Heart right ventricle (tissue), 16 donors: ENCODE results near the gene PSKH1. TPM values are rescaled to one million over a fixed set of nuclear protein-coding genes. Genes with fewer than 3 reads are reported as not detected.
A peak's percentile ranks its signal among the peaks of the same experiment; 100 is the strongest.
"Not testable (repeated sequence)": the region's sequence is repeated elsewhere in the genome, so short reads cannot be mapped to it uniquely, and the experiment has no call there.

Source experiments
- ATAC-seq, 8 donors: fragments of 200-7000 bp; cut with Tn5 transposase; one replicate each; pipeline ENCODE4 v1.9.1; 2020; ENCODE audit warnings: mild to moderate bottlenecking in 8 of 8, moderate library complexity in 8 of 8, moderate number of reproducible peaks in 1 of 8
- DNase-seq, 2 donors: peaks; one replicate each; pipeline ENCODE4 v3.0.0-alpha.2; 2020
- H3K27ac ChIP-seq, 10 donors: fragments of 200-600 bp; sonication (generic) in 2 of 10; one replicate each; pipeline versions ENCODE4 v1.5.0 to v1.8.0; 2020 to 2022; ENCODE audit warnings: mild to moderate bottlenecking in 3 of 10
- H3K27me3 ChIP-seq, 7 donors: fragments of 200-600 bp; one replicate each; pipeline ENCODE4 v1.8.0; 2021 to 2022; ENCODE audit warnings: mild to moderate bottlenecking in 2 of 7
- H3K36me3 ChIP-seq, 9 donors: fragments of 200-600 bp; sonication (generic) in 1 of 9; one replicate each; pipeline versions ENCODE4 v1.5.0 to v1.8.0; 2020 to 2022; ENCODE audit warnings: mild to moderate bottlenecking in 2 of 9
- H3K4me1 ChIP-seq, 9 donors: fragments of 200-600 bp; sonication (generic) in 1 of 9; one replicate each; pipeline versions ENCODE4 v1.5.0 to v1.8.0; 2020 to 2022; ENCODE audit warnings: mild to moderate bottlenecking in 4 of 9
- H3K4me3 ChIP-seq, 10 donors: fragments of 200-600 bp; sonication (generic) in 2 of 10; one replicate each; pipeline versions ENCODE4 v1.5.0 to v1.8.0; 2020 to 2022; ENCODE audit warnings: mild to moderate bottlenecking in 7 of 10, moderate library complexity in 2 of 10
- H3K9me3 ChIP-seq, 11 donors: fragments of 200-600 bp in 10 of 11; sonication (generic) in 2 of 11; one replicate each; pipeline versions ENCODE4 v1.5.0 to v1.8.0; 2013 to 2022; ENCODE audit warnings: mild to moderate bottlenecking in 2 of 11, control low read depth in 1 of 11, moderate library complexity in 1 of 11
- WGBS, 2 donors: extraction: QIAGEN DNeasy Blood & Tissue Kit; methylation state at CpG; one replicate each; pipeline ENCODE4 v1.1.7; 2013; ENCODE audit warnings: inconsistent platforms in 1 of 2; 5-methylcytosine and 5-hydroxymethylcytosine counted together
- intact Hi-C, 10 donors: fragments of 100-400 bp; cut with DNase I; formaldehyde crosslinking; loops; one replicate each; pipeline versions ENCODE4 v1.11.1 to v1.14.2; 2022
- polyA plus RNA-seq, 2 donors: library from polyadenylated mRNA; stranded (reverse); fragments of 200-250 nt; gene quantifications; one replicate each; pipeline ENCODE4 v1.2.3, GENCODE V29; 2013
- total RNA-seq, 10 donors: library from RNA; stranded (reverse); fragmentation: NEBNext Ultra II Directional in 3 of 10; extraction: Animal tissue kit (Norgen Biotek cat#: 25700) in 3 of 10; gene quantifications; one replicate each; pipeline versions ENCODE4 v1.2.1 to v1.2.4, GENCODE V29; 2021 to 2023
- TF ChIP-seq, protein P1 (sequence below), 9 donors: fragments of 200-600 bp; sonication (generic) in 2 of 9; IDR thresholded peaks; one replicate each; pipeline versions ENCODE4 v1.5.0 to v1.8.0; 2021 to 2022; ENCODE audit warnings: antibody characterized with exemption in 9 of 9, mild to moderate bottlenecking in 5 of 9, moderate library complexity in 1 of 9
- donor health status: Arrhythmogenic right ventricular cardiomyopathy.
- donor health status: ischemic (EF 13 %, LVEDD 7.1; RV severe dilation, severe dysfunction).
- donor health status: healthy with polysubstance abuse.
- donor health status: DM: no; HTN: yes; CAD: no.
- donor health status: DM: no; HTN: no; CAD: no.
- donor health status: ischemic (EF 25% LVEDD 6.9; RV normal size, moderate dysfunction).
- donor health status: ischemic (EF 25% LVEDD 5.7; RV mildly dilated, moderate dysfunction).
- donor health status: healthy.
- donor health status: DM: yes; HTN: yes; CAD: no.
- donor health status: Ischemic cardiomyopathy.
- donor health status: ischemic (EF 35%, LVEDD 5.7; RV mildly dilated, moderate dysfunction).
- donor health status: nonischemic (EF 11% LVEDD 7.7; RV severe dilation, severe dysfunction).
- donor health status: DM: yes; HTN: yes; CAD: no.
- donor health status: PGD.
- donor health status: ischemic (EF 29% LVEDD 5.4; RV normal size, mild dysfunction).
- donor health status: nonischemic (EF 23%, LVEDD 6.1; RV moderate dilation, normal function).

The PSKH1 gene
- total and polyA plus RNA-seq, 12 donors: 15.7 to 24.5 (median 20.5) TPM

DNA sequence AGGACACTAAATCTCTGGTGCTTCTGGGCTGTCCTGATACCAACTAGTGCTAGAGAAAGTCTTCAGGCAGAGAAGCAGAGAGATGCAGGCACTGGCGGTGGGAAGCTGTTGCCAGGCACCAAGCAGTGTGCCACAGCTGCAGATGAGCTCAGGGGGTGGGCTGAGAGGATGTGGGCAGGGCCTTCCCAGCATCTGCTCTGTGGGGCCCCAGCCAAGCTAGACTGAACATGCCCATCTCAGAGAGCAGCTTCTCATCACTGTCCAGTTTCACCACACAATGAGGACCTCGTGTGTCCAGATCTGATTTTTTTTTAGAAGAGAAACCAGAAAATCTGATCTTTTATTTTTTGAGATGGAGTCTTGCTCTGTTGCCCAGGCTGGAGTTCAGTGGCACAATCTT is 17.1 kb downstream of the PSKH1 start:
- no peak overlapping the region for H3K27ac ChIP-seq
- H3K4me1 ChIP-seq: peaks cover 0 to 16% (median 6%) of the 10 kb centered on the region in 9 donors
- intact Hi-C loops: no loop called here
- DNase-seq (no peak), ATAC-seq (no peak)
- 63 to 73% methylated on average over 2 of the region's 2 CpGs for WGBS, 2 donors
- H3K4me3 ChIP-seq: no peak overlapping the region
- TF ChIP-seq, protein P1, sequence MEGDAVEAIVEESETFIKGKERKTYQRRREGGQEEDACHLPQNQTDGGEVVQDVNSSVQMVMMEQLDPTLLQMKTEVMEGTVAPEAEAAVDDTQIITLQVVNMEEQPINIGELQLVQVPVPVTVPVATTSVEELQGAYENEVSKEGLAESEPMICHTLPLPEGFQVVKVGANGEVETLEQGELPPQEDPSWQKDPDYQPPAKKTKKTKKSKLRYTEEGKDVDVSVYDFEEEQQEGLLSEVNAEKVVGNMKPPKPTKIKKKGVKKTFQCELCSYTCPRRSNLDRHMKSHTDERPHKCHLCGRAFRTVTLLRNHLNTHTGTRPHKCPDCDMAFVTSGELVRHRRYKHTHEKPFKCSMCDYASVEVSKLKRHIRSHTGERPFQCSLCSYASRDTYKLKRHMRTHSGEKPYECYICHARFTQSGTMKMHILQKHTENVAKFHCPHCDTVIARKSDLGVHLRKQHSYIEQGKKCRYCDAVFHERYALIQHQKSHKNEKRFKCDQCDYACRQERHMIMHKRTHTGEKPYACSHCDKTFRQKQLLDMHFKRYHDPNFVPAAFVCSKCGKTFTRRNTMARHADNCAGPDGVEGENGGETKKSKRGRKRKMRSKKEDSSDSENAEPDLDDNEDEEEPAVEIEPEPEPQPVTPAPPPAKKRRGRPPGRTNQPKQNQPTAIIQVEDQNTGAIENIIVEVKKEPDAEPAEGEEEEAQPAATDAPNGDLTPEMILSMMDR (IDR thresholded peaks at IDR 0.05): no peak
- H3K9me3 ChIP-seq: no peaks in the 10 kb centered on the region
- H3K36me3 ChIP-seq: peaks cover 0 to 76% (median 23%) of the 10 kb centered on the region in 9 donors
- no peaks in the 10 kb centered on the region for H3K27me3 ChIP-seq

DNA sequence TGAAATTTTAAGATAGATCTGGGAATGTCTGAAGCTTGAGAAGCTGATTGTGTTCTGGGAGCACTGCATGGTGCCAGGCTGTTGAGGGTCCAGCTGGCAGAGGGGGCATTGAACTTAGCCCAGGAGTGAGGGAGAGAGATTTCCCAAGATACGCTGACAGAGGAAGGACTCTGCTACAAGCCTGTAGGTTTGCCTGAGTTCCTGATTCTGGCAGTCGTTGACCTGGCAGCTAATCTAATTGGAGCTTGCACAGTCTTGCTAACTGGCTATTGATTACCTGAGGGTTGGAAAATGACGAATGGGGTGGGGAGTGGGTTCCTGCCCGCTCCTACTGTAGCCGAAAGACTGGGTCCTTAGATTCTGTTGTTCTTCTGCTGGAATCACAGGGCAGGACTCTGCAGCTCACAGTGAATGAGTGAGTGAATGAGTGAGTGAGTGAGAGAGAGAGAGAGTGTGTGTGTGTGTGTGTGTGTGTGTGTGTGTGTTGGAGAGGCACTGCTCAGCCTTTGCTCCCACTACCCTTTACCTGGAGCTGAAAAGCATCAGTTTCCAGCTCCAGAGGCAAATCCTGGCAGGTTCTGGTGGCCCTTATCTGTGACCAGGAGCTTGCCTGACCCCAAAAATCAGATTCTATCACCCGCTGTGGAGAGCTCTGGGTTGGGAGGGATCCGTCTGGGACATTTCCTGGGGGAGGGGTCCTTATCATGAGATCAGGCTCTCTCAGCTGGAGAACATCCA is 21.9 kb downstream of the PSKH1 start:
- H3K9me3 ChIP-seq: no peaks in the 10 kb centered on the region
- no peak overlapping the region for H3K27ac ChIP-seq
- 76 to 82% methylated on average over 7 of the region's 7 CpGs for WGBS, 2 donors
- intact Hi-C loops: loop anchor here in 1 of 10 donors (5.0 kb wide), 2 partner anchors 33 to 83 kb away; partner anchors contain the start of gene NRN1L
- peaks cover 26 to 64% (median 40%) of the 10 kb centered on the region in 9 donors for H3K4me1 ChIP-seq
- no peak overlapping the region for H3K4me3 ChIP-seq
- TF ChIP-seq, protein P1 (IDR thresholded peaks at IDR 0.05): no peak
- DNase-seq (no peak), ATAC-seq (no peak)
- no peaks in the 10 kb centered on the region for H3K27me3 ChIP-seq
- peaks cover 0 to 78% (median 17%) of the 10 kb centered on the region in 9 donors for H3K36me3 ChIP-seq

DNA sequence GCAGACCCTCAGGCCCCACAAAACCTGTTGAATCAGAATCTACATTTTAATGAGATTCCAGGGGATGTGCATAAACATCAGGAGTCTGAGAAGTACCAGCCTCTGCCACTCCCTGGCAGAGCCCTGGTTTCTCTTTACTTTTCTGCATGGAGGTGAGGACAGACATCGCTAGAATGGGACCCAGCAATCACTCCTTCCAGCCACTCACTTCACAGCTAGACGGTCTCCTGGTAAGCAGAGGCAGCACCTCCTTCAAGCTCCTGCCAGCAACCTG is 22.4 kb downstream of the PSKH1 start:
- 60 to 61% methylated on average over 1 to 2 of the region's 2 CpGs for WGBS, 2 donors
- H3K27ac ChIP-seq: not testable (repeated sequence)

DNA sequence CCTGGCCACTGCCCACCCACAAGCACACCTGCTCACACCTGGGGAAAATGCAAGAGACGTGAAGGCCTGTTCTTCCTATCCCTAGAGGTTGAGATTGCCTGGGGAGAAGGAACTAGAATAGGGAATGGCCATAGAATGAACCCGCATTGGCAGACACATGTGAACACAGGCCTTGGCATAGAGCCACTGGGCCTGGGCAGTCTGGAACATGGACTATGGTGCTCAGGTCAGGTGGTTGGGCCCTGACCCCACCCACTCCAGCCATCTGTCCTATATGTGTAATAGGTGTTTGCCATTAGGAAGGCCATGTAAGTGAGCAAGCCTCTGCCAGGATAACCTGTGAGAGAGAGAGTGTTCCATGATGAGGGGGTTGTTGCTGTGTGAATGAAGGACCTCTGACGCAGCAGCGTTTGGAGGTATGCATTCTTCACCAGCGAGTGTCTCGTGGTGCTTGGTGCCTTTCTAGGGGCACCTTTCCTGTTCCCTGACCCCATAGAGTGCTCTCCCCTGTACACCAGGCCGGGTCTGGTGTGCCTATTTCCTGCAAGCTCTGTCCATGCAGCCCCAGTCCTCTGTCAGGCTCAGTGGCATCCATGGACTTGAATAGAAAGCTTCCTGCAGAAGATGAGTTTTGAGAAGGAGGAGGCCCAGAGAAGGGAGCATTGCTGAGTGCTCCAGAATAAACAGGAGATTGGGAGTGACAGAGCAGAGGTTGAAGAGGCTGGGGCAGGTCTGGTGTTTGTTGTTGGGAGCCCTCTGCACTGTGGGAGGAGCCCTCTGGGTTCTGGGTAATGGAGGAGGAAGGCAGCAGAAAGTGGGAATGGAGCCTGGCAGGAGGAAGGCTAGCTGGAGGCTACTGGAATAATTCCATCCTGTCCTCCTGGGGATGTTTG is 23.0 kb downstream of the PSKH1 start:
- WGBS, 2 donors: 73 to 77% methylated on average over 7 of the region's 7 CpGs
- DNase-seq (no peak), ATAC-seq (peak in 1 of 8 donors; percentile 22)
- TF ChIP-seq, protein P1 (IDR thresholded peaks at IDR 0.05): no peak
- Histone ChIP-seq H3K27ac (peak overlapping the region in 4 of 10 donors; percentile 47 to 83 (median 72)), H3K4me1 (peaks cover 23 to 65% (median 45%) of the 10 kb centered on the region in 9 donors), H3K36me3 (peaks cover 0 to 68% (median 6%) of the 10 kb centered on the region in 9 donors), H3K27me3 (no peaks in the 10 kb centered on the region), H3K9me3 (no peaks in the 10 kb centered on the region), H3K4me3 (no peak overlapping the region)
- intact Hi-C loops: loop anchor here in 1 of 10 donors (5.0 kb wide), 2 partner anchors 34 to 84 kb away; partner anchors contain the start of gene NRN1L

More for the DNA sequence above, 22.4 kb downstream of the PSKH1 start:
- ATAC-seq, H3K27me3 ChIP-seq, H3K4me3 ChIP-seq, DNase-seq, H3K9me3 ChIP-seq: not testable (repeated sequence)
- intact Hi-C loops: loop anchor here in 1 of 10 donors (5.0 kb wide), 2 partner anchors 33 to 83 kb away; partner anchors contain the start of gene NRN1L
- Histone ChIP-seq H3K36me3 (peaks cover 0 to 74% (median 12%) of the 10 kb centered on the region in 9 donors), H3K4me1 (peaks cover 26 to 65% (median 44%) of the 10 kb centered on the region in 9 donors)
